ENCODE data around the gene SHANK1. TPM values are rescaled to one million over a fixed set of nuclear protein-coding genes. Genes with fewer than 3 reads are reported as not detected.

SHANK1 gene
- total RNA-seq, 2 donors from 2014 or later = not detected

DNA sequence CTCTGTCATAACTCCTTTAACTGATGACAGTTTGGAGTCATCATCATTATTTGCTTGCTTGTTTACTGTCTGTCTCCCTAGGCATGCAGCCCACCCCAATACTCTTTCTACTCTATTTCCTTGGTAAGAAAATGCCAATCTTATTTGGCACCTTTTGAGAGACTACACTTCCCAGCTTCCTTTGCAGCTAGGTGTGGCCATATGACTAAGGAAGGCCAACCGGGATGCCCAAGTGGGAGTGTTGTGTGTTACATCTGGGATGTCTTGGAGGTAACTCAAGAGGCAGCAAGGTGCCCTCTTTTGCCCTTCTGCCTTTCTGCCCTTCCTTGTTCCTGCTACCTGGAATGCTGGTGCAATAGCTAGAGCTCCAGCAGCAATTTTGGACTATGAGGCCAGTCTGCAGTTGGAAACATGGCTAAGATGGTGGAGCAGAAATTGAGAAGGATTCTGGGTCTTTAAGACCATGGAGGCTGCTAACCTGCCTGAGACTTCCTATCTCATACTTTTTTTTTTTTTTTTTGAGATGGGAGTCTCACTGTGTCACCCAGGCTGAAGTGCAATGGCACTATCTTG lies 42.9 kb downstream of the SHANK1 start:
- Mint-ChIP-seq H3K27me3 (peaks cover 36 to 39% of the 10 kb centered on the region in 2 donors), H3K4me1 (ENCODE audit: low read depth in 2 of 2) (peaks cover 12 to 14% of the 10 kb centered on the region in 2 donors), H3K36me3 (no peaks in the 10 kb centered on the region), H3K4me3 (no peak overlapping the region), H3K27ac (no peak overlapping the region), H3K9me3 (no peaks in the 10 kb centered on the region)
- DNase-seq (ENCODE audit: low spot score) (no peak), ATAC-seq (no peak)

DNA sequence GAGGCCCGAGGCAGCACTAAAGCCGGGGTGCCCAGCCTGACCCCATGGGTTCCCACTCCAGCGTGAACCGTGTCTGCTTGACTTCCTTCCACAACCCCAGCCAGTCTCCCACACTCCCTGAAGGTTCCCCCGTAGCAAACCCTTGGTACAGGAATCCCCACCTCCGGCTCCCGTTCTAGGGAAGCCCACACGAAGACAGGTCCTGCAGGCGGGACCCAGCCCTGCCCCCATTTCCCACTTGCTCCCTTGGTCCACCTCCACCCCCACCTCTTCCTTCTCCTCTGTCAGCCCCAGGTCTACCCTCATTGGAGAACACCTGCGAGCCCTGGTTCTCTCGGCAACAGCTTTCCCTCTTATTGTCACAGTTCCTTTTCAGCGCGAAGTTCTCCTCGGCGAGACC lies 46.5 kb downstream of the SHANK1 start:
- no peak for DNase-seq (ENCODE audit: low spot score)
- Mint-ChIP-seq H3K4me3 (no peak overlapping the region), H3K9me3 (no peaks in the 10 kb centered on the region), H3K27me3 (peaks cover 39 to 40% of the 10 kb centered on the region in 2 donors), H3K4me1 (ENCODE audit: low read depth in 2 of 2) (peaks cover 0 to 3% of the 10 kb centered on the region in 2 donors), H3K27ac (no peak overlapping the region), H3K36me3 (no peaks in the 10 kb centered on the region)
- ATAC-seq = peak in 1 of 2 donors; percentile 36

DNA sequence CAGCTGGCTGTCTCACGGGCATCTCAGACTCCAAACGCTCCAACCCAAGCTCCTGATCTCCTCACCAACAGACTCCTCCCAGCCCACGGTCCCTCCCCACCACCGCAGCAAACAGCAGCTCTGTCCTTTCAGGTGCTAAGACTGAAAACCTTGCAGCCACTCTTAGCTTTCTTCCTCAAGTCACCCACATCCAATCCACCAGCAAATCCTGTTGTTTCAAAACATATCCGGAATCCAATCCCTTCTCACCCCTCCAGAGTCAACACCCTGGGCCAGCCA lies 49.6 kb downstream of the SHANK1 start:
- H3K36me3 Mint-ChIP-seq = no peaks in the 10 kb centered on the region
- ATAC-seq = no peak
- no peak for DNase-seq (ENCODE audit: low spot score)
- no peak overlapping the region for H3K27ac Mint-ChIP-seq
- H3K9me3 Mint-ChIP-seq = no peaks in the 10 kb centered on the region
- peaks cover 31 to 36% of the 10 kb centered on the region in 2 donors for H3K27me3 Mint-ChIP-seq
- no peak overlapping the region for H3K4me3 Mint-ChIP-seq
- no peaks in the 10 kb centered on the region for H3K4me1 Mint-ChIP-seq (ENCODE audit: low read depth in 2 of 2)

DNA sequence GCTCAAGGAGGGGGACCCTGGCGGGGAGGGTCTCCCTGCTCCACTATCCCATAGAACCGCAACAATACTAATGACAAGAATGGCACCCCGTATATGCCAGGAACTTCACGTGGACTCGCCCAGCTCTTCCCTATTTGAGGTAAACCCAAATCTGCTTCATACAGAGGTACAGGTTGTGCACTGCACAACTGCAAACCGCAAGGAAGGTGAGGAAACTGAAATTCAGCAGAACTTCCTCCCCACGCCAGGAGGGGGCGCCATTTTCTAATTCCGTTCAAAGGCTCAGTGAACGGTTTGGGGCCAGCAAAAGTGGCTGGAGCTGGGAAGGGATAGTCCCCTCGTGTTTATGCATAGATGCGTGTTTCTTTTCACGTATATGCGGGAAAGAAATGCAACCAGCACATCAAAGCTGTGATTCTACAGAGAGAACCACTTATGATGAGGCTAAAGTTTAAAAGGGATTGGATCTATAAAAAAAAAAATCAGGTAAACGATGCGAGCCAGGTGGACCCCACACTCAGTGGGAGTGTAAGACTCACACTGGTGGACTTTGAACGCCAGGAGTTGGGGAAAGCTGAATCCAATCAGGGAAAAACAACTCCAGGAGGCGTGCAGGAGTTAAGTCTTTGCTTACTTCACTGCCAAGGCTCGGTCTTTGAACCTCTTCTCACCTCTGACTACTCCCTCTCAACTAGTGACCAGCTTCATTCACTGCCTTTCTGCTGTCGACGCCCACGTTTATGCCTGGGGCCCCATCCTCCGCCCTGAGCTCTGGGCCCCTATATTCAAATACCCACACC lies 50.1 kb downstream of the SHANK1 start:
- Mint-ChIP-seq H3K36me3 (no peaks in the 10 kb centered on the region), H3K4me1 (ENCODE audit: low read depth in 2 of 2) (no peaks in the 10 kb centered on the region), H3K9me3 (no peaks in the 10 kb centered on the region), H3K27ac (no peak overlapping the region), H3K27me3 (peaks cover 33 to 36% of the 10 kb centered on the region in 2 donors), H3K4me3 (no peak overlapping the region)
- DNase-seq (ENCODE audit: low spot score) (no peak), ATAC-seq (no peak)

- Mint-ChIP-seq H3K36me3 (no peaks in the 10 kb centered on the region), H3K27me3 (peaks cover 30 to 36% of the 10 kb centered on the region in 2 donors), H3K4me3 (no peak overlapping the region), H3K4me1 (ENCODE audit: low read depth in 2 of 2) (no peaks in the 10 kb centered on the region), H3K27ac (no peak overlapping the region), H3K9me3 (no peaks in the 10 kb centered on the region)
- ATAC-seq = no peak
- DNase-seq (ENCODE audit: low spot score) = no peak
These were observed 50.7 kb downstream of the SHANK1 start for GRCh38 chr19:50668879-50669278.

DNA sequence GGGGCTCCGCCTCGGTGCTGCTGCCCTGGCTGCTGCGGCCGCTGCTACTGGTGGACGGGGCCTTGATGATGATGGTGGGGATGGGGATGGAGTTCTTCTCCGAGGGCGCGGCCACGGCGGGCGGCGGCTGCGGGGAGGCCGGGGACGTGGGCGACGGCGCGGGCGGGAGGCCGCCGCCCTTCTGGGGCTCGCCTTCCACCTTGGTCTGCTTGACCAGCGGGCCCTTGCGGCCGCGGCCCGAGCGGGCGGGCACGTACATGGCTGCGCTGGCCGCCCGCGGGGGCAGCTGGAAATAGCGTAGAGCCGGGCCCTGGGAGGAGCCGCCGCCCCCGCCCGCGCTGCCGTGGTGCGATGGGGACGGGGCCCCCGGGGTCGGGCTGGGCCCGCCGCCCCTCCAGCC lies 51.2 kb downstream of the SHANK1 start:
- no peak for ATAC-seq
- H3K27ac Mint-ChIP-seq = no peak overlapping the region
- no peaks in the 10 kb centered on the region for H3K36me3 Mint-ChIP-seq
- H3K27me3 Mint-ChIP-seq = peaks cover 29 to 33% of the 10 kb centered on the region in 2 donors
- H3K4me3 Mint-ChIP-seq = no peak overlapping the region
- no peaks in the 10 kb centered on the region for H3K9me3 Mint-ChIP-seq
- no peak for DNase-seq (ENCODE audit: low spot score)
- H3K4me1 Mint-ChIP-seq (ENCODE audit: low read depth in 2 of 2) = no peaks in the 10 kb centered on the region

DNA sequence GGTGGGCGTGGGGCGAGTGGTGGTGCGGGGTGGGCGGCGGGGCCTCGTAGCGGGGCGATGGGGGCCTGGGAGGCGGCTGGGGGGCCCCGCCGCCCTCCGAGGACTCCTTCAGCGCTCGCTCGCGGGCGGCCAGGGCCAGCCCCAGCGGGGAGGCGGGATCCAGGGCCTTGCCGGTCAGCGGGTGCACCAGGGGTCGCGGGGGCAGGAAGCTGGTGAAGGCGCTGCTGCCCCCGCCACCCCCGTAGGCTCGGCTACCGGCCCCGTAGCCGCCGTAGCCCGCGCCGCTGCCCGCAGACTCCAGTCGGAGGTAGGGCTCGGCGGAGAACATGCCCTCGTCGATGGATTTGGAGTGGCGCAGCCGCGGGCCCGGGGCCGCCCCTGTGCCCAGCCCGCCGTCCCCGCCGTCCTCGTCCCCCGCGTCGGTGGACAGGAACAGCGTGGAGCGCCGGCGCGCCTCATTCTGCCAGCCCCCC lies 51.8 kb downstream of the SHANK1 start:
- no peak overlapping the region for H3K4me3 Mint-ChIP-seq
- no peaks in the 10 kb centered on the region for H3K4me1 Mint-ChIP-seq (ENCODE audit: low read depth in 2 of 2)
- no peak overlapping the region for H3K27ac Mint-ChIP-seq
- H3K27me3 Mint-ChIP-seq = peaks cover 26 to 28% of the 10 kb centered on the region in 2 donors
- H3K36me3 Mint-ChIP-seq = no peaks in the 10 kb centered on the region
- DNase-seq (ENCODE audit: low spot score) (no peak), ATAC-seq (no peak)
- H3K9me3 Mint-ChIP-seq = no peaks in the 10 kb centered on the region

DNA sequence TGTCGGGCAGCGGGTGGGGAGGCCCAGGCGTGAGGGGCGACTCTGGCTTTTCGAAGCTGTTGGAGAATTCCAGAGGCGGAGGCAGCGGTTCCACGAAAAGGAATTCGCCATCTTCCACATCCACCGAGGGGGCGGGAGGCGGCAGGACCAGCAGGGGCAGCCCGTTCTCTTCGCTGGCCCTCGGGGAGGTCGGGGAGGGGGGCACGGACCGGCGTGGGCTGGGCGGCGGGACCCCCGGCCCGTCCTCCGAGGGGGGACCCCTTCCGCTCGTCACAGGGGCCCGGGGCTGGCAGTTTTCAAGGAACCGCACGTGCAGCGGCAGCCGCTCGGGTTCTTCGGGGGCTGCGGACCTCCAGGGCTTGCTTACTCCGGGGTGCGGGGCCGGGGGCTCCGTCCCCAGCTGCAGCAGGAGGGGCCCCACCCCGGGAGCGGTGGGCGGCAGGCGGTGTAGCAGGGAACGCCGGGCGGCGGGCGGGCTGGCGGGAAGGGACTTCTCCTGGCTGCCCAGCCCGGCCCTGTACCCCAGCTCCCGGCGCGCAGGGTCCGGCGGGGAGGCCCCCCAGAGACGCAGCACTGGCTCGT lies 52.3 kb downstream of the SHANK1 start:
- no peak overlapping the region for H3K4me3 Mint-ChIP-seq
- no peaks in the 10 kb centered on the region for H3K4me1 Mint-ChIP-seq (ENCODE audit: low read depth in 2 of 2)
- H3K27ac Mint-ChIP-seq = no peak overlapping the region
- H3K36me3 Mint-ChIP-seq = no peaks in the 10 kb centered on the region
- DNase-seq (ENCODE audit: low spot score) (no peak), ATAC-seq (no peak)
- H3K27me3 Mint-ChIP-seq = peaks cover 25 to 28% of the 10 kb centered on the region in 2 donors
- H3K9me3 Mint-ChIP-seq = no peaks in the 10 kb centered on the region

DNA sequence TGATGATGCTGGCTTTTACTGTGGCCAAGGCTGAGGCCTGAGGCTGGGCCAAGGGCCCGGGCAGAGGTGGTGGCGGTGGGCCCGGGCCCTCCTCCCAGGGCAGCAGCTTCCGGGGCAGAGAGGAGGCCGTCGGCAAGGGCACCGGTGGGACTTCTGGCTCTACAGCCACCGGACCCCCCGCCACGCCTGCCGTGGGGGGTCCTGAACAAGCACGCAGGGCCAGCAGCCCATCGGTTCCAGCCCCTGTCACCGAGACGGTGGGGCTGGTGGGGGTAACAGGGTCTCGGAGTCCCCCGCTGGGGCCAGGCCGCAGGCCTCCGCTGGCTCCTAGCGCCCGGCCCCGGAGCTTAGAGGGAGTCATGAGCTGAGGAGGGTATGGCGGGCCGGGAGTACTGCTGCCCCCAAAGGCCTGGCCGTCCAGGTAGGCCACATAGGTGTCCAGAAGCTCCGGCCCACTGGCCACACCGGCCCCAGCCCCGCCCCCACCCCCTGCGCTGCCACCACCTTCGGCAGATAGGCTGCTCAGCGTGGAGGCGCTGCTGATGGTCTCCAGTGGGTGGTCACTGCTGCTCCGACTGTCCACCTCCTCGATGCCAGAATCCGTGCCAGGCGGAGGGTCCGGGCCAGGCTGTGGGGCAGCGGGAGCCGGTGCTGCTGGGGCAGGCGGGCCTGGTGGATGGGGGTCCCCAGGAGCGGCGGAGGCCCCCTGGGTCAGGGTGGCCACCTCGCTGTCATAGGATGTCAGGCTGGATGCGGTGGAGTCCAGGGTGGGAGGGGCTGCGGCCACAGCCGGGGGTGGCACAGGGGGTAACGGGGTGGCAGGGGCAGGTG lies 53.0 kb downstream of the SHANK1 start:
- Mint-ChIP-seq H3K9me3 (no peaks in the 10 kb centered on the region), H3K27me3 (peaks cover 21 to 28% of the 10 kb centered on the region in 2 donors), H3K36me3 (no peaks in the 10 kb centered on the region), H3K4me1 (ENCODE audit: low read depth in 2 of 2) (no peaks in the 10 kb centered on the region), H3K4me3 (no peak overlapping the region), H3K27ac (no peak overlapping the region)
- DNase-seq (ENCODE audit: low spot score) = no peak
- no peak for ATAC-seq

- peaks cover 0 to 2% of the 10 kb centered on the region in 2 donors for H3K4me1 Mint-ChIP-seq (ENCODE audit: low read depth in 2 of 2)
- H3K27ac Mint-ChIP-seq = no peak overlapping the region
- H3K9me3 Mint-ChIP-seq = peaks cover 4% of the 10 kb centered on the region
- H3K27me3 Mint-ChIP-seq = peaks cover 14 to 23% of the 10 kb centered on the region in 2 donors
- DNase-seq (ENCODE audit: low spot score) (no peak), ATAC-seq (no peak)
- no peak overlapping the region for H3K4me3 Mint-ChIP-seq
- no peaks in the 10 kb centered on the region for H3K36me3 Mint-ChIP-seq
These were observed 55.4 kb downstream of the SHANK1 start for GRCh38 chr19:50664204-50664603.

DNA sequence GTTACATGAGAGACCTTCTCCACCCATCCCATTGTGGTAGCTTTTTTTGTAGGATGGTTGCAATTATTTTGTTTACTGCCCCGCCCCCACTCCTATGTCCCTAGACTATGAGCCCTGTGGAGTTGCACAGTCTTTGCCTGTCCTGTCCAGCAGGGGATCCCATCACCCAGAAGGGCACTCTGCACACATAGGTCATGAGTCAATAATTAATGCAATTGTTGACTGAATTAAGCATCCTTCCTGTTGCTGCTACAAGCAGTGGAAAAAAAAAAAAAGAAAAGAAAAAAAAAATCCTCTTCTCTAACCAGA lies 56.2 kb downstream of the SHANK1 start:
- Mint-ChIP-seq H3K4me3 (no peak overlapping the region), H3K27ac (no peak overlapping the region), H3K4me1 (ENCODE audit: low read depth in 2 of 2) (peaks cover 2 to 4% of the 10 kb centered on the region in 2 donors), H3K36me3 (peaks cover 1% of the 10 kb centered on the region), H3K9me3 (peaks cover 4% of the 10 kb centered on the region), H3K27me3 (peaks cover 16 to 23% of the 10 kb centered on the region in 2 donors)
- ATAC-seq (no peak), DNase-seq (ENCODE audit: low spot score) (no peak)

DNA sequence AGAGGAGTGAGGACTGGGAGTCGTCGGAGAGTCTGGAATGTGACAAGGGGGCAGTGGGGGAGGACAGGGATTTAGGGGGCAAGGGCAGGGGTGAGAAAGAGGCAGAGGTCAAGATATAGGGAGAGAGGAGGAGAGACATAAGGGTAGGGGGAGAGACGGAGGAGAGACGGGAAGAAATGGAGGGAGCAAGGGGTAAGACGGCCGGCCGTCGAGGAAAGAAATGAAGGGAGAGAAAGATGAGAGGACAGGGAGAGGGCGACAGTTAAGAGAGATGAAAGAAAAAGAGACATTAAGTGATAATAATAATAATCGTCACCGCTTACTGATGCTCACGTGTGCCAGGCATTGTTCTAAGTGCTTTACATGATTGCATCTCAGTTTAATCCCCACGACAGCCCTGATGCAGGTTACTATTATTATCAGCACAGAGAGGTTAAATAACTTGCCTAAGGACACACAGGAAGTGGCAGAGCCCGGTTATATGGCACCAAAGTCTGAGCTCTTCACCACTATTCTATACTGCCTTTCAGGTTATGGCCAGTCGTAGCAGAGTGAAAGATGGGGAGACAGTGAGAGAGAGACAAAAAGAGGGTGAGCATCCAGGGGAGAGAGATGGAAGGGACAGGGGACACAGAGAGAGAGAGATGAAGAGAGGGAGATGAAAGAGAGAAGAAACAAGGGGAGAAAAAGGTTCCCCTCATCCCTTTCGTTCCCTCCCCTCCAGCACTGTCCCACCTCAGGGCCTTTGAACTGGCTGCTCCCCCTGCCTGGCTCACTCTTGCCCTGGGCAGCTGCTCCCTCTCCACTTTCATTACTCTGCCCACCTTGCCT lies 56.7 kb downstream of the SHANK1 start:
- H3K9me3 Mint-ChIP-seq = peaks cover 7% of the 10 kb centered on the region

More for the DNA sequence above, 56.7 kb downstream of the SHANK1 start:
- Mint-ChIP-seq H3K4me3 (no peak overlapping the region), H3K36me3 (peaks cover 7% of the 10 kb centered on the region), H3K4me1 (ENCODE audit: low read depth in 2 of 2) (peaks cover 8 to 10% of the 10 kb centered on the region in 2 donors), H3K27me3 (peaks cover 21 to 28% of the 10 kb centered on the region in 2 donors), H3K27ac (no peak overlapping the region)
- DNase-seq (ENCODE audit: low spot score) (no peak), ATAC-seq (no peak)

All from natural killer cell treated with Interleukin-12 subunit alpha and Interleukin-12 subunit beta and Interleukin-15 and Interleukin-18, amount 100 ng/mL, for 72 hours (primary cell).